Omental fat pad (tissue), 4 donors: ENCODE results near the gene REXO1. TPM values are rescaled to one million over a fixed set of nuclear protein-coding genes. Genes with fewer than 3 reads are reported as not detected.
"Not testable (repeated sequence)": the region's sequence is repeated elsewhere in the genome, so short reads cannot be mapped to it uniquely, and the experiment has no call there.

Experiments used
- ATAC-seq: fragments of 150-250 bp; one replicate; pipeline ENCODE4 v1.9.1; 2016; ENCODE audit warnings: mild to moderate bottlenecking, moderate library complexity; ENCODE audit not compliant: low FRiP score
- DNase-seq: peaks from one replicate; pipeline ENCODE4 v3.0.0-alpha.2; 2019; ENCODE audit warnings: low spot score
- CTCF ChIP-seq, 3 donors: fragments of 450-650 bp; IDR thresholded peaks; one replicate each; pipeline ENCODE4 v1.5.1; 2016 to 2017; ENCODE audit warnings: antibody characterized with exemption in 3 of 3, mild to moderate bottlenecking in 3 of 3, moderate library complexity in 2 of 3
- total RNA-seq, 4 donors: library from RNA; depleted of rRNA; stranded (reverse); fragments of >200 nt; gene quantifications; one replicate each; pipeline ENCODE4 v1.1.0, GENCODE V29; 2016

Gene REXO1
- total RNA-seq, 4 donors from 2014 or later = 17.0 to 31.3 (median 19.6) TPM

GRCh38 chr19:1807695-1808394 is 40.4 kb downstream of the REXO1 start:
- DNase-seq (no peak), ATAC-seq (no peak)
- no peak for TF ChIP-seq CTCF (IDR thresholded peaks at IDR 0.05)

GRCh38 chr19:1807030-1807694 is 41.1 kb downstream of the REXO1 start:
- TF ChIP-seq CTCF (IDR thresholded peaks at IDR 0.05) = no peak

GRCh38 chr19:1806184-1807029 is 41.9 kb downstream of the REXO1 start:
- no peak for TF ChIP-seq CTCF (IDR thresholded peaks at IDR 0.05)
- ATAC-seq (no peak), DNase-seq (no peak)

More at GRCh38 chr19:1807030-1807694, 41.1 kb downstream of the REXO1 start:
- ATAC-seq (no peak), DNase-seq (no peak)

- no peak for TF ChIP-seq CTCF (IDR thresholded peaks at IDR 0.05)
- ATAC-seq = no peak
Observed at GRCh38 chr19:1805401-1806183, 42.7 kb downstream of the REXO1 start.

GRCh38 chr19:1804858-1805257 is 43.4 kb downstream of the REXO1 start:
- no peak for TF ChIP-seq CTCF (IDR thresholded peaks at IDR 0.05)
- no peak for ATAC-seq
- no peak for DNase-seq

More at GRCh38 chr19:1805401-1806183, 42.7 kb downstream of the REXO1 start:
- DNase-seq = no peak

GRCh38 chr19:1799695-1800342 is 48.5 kb downstream of the REXO1 start:
- no peak for ATAC-seq
- TF ChIP-seq CTCF (IDR thresholded peaks at IDR 0.05) = no peak

GRCh38 chr19:1797313-1797712 is 51.0 kb downstream of the REXO1 start:
- ATAC-seq, DNase-seq: not testable (repeated sequence)

More at GRCh38 chr19:1799695-1800342, 48.5 kb downstream of the REXO1 start:
- DNase-seq = no peak
